GM19372 (cell line): ENCODE results near the gene MCTP2.
A peak's percentile ranks its signal among the peaks of the same experiment; 100 is the strongest.

ENCODE experiments used
- ATAC-seq: cut with Tn5 transposase; IDR thresholded peaks from one replicate; pipeline ENCODE4 v1.9.1; 2021; ENCODE audit warnings: mild to moderate bottlenecking, low read depth, moderate library complexity; ENCODE audit not compliant: unreplicated experiment

MCTP2 gene

DNA sequence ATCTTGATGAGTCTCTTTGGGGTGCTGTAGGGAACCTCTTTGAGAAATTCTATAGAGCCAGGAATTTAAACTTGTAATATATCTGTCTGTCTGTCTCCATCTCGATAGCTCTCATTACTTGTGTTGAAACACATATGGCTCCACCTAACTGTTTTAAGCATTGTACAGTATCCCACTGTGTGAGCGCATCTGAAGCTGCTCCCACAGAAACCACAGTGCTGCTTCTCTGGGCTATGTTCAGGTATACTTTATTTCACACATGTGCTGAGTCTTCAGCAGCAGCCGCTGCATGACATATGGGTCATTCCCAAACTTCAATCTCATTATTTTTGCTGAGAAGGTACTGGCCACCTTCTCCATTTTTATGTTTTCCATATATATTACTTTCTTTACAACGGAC, 63.9 kb downstream of the MCTP2 start:
- ATAC-seq: no peak

DNA sequence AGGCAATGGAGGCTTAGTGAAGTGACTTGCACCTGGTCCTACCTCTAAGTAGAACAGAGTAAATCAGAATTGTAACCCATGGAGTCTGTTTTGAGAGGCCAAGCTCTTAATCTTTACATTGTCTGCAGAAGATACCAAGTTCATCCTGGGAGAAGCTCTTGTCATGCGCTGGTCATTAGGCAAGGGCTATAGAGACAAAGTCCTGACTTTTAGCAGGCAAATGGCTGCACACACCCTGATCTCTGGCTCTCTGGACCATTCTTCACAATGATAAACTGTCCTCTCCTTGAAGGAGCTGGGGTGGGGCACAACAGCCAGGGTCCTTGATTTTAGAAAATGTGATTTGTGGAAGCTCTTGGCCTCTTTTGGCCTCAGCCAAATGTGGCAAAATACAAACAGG, 65.4 kb downstream of the MCTP2 start:
- ATAC-seq: no peak

DNA sequence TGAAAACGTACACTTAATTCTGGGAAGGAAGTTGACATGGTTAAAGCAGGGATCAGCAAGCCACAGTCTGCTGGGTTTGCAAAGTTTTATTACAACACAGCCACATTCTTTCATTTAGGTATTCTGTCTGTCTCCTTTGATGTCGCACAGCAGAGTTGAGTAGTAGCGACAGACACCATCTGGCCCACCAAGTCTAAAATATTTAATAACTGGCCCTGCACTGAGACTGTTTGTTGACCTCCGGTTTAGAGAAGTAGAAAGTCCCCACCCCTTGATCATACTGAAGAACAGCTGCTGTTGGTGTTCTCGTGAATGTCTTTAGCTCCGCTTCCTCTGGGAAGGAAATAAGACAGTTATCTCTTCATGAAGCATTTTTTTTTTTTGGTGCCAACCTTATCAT, 66.2 kb downstream of the MCTP2 start:
- peak; percentile 83 for ATAC-seq

DNA sequence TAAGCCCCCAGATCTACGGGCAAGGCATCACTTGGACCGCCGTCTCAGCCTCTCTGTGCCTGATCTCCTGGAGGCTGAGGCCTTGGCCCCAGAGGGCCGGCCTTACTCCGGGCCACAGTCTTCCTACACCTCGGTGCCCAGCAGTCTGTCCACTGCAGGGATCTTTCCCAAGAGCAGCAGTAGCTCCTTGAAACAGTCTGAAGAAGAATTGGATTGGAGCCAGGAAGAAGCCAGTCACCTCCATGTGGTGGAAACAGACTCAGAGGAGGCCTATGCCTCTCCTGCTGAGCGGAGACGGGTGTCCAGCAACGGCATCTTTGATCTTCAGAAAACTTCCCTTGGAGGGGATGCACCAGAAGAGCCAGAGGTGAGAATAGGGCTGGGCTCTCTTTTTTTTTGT, 67.0 kb downstream of the MCTP2 start:
- ATAC-seq: no peak

DNA sequence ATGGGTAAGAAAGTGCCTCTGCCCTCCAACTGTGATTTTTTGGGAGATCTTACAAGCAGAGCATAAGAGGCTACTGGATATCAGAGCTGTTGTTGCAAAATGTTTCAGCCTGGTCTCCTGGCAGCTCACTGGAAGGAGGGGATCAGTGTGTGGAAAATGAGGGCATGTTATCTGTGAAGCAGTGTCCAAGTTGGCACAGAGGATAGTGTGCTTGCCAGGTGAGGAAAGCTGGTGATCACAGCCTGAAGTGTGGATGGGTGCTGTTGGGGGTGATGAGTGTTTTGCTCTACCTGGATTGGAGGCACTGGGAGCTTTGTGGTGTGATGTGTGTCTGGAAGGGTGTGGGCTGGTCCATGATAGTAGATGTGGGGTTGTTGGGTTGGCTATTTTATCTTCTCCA, 69.3 kb downstream of the MCTP2 start:
- ATAC-seq: no peak

DNA sequence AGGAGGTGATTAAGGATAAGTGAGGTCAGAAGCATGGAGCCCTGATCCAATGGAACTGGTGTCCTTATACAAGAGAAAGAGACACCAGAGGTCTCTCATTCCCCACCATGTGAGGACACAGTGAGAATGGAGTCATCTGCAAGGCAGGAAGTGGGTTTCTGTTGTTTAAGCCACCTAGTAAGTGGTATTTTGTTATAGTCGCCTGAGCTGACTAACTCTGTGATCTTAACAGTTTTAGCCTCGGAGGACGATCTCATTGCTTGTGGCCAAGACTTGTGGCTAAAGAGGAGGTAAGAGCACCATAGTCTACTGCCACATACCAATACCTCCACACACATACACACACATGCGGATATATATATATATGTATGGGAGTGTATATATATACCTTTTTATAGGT, 73.8 kb downstream of the MCTP2 start:
- peak; percentile 37 for ATAC-seq

DNA sequence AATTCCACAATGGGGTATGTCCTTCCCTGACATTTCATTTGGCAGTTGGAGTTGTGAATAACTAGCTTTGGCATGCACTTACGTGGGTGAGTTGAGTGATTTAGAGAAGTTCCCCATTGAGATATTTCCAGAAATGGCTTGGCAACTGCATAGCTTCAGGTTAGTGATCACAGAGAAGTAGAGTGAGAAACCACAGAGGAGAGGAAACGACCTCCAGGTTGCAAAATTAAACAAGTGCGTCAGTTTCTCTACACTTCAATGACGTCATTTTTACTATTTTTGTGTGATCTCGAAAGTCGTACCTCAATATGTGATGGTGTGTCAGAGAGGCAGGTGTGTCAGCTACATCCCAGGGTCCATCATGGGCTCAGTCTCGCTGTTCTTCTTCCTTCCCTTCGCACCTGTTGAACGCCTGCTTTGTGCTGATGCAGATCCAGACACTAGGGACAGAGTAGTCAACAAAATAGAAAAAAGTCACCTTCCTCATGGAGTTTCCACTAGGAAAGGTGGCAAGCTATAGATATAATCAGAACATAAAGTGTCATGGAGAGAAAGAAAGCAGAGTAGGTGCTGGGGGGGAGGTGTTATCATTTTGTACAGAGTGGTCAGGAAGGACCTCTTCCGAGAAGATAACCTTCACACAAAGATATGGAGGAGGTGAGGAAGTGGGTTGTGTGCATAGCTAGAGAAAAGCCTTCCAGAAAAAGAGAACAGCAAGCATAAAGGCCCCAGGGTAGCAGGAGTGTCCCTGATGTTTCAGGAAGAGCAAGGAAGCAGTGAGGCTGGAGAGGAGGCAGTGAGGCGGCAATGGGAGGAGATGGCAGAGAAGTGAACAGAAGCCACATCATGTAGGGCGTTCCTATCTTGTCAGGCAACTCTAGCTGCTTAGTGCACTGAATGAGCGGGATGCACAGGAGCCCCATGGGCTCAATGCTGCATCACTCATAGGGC, 75.6 kb downstream of the MCTP2 start:
- peak; percentile 80 for ATAC-seq

DNA sequence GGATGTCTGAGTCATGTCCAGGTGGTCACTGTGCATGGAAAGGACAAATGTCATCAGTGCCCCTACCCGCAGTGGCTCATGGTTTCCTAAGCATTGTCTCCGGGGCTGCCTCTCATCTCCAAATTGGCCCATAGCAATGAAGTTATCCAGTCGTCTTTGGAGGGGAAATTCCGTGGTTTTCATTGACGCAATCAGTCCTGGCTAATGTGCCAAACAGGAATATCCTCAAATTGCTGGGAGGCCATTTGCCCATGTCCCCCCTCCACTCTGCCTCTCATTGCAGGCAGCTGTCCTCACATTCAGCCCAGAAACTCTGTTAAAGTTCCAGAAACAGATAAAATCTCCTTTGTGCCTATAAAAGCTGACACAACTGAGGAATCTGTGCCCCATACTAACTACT, 81.6 kb downstream of the MCTP2 start:
- ATAC-seq: no peak

DNA sequence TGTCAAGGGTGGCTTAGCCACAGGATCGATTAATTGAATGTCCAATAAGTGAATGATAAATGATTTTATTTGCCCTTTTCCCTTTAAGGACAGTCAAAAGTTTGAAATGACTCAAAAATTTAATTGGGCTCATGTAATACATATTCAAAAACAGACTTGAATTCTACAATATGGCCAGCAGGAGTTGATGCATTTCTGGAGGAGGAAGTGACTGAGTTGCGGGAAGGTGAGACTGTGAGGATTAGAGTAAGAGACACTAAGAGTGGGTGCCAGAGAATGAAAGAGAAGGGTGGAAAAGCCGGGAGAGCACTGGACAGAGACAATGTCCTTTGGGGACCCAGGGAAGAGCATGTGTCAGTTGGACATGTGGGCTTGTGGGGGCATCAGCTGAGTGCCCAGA, 83.3 kb downstream of the MCTP2 start:
- ATAC-seq: no peak

DNA sequence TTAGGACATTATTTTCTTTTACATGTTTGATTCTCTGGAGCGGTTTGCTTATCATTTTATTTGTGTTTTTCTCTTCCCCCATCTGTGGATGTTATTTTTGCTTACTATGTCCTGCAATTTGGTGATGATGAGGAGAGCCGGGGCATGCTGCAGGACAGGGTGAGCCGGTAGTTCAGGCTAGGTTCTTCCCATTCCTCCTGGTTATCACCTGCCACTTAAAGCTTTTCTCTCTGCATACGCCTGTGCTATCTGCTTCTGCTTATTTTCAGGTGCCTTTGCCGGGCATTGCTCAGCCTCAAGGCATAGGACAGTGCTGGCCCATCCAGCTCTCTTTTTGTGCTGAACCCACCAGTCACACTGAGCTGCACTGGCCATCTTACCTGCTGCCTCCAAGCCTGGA, 85.8 kb downstream of the MCTP2 start:
- ATAC-seq: no peak

DNA sequence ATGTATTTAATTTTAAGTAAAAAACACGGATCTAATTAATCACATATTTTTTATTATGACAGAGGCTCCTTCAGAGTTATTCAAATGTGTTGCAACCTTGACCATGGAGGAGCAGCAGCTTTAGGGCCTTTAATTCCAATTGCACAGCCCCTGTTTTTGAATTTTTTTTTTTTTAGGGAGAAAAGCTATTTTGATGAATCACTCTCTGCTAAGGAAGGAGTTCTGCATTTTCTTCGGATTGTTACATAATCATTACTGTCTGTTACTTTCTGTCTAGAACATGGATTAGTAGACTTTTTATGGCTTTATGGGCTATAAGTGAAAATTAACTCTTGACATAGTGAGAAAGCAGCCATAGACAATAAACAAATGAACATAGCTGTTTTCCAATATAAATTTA, 90.8 kb downstream of the MCTP2 start:
- no peak for ATAC-seq

DNA sequence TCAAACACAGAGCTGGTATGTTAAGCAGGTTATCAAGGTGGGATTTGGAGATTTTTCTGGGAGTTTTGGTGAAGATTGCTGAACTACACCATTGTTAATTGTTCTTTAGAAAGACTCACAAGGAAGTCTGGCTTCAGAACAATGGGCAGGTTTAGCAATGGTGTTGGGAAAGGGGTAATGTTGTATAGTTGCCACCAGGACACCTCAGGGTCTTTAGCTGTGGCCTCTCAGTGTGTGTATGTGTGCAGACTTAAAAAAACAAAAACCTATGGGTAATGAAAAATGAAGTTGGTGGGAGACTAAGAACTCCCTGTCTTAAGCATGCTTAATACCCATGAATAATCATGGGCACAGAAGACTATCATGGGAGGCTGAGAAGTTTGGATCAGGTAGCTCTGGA, 91.7 kb downstream of the MCTP2 start:
- ATAC-seq: no peak

DNA sequence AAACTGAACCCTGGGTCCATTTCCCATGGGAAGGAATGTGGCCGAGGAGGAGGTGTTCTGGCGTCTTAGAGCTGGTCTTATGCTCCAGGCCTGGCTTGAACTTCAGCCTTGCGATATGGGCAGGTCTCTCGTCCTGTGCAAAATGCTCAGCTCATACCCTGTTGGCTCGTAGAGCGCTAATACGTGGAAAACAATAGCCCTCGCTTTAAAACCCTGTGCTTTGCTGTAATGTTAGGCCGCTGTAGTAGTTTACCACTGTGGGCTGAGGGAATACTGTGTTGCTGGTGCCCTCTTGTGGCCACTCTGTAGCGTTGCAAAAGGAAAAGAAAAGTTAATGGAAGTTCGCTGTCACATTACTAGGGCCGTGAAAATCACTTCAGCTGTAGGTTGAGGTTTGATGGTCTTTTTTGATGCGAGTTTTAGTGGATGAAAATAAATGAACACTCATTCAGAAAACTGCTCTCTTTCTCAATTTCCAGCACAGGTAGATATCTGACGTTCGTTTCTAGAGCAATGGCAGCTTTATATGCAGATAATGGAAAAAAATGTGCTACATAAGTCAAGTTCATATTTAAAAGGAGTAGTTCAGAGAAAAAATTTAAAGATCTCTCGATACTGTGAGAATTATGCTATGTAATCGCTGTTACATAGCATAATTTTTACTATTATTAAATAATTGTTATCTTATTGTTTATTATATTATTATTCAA, 92.9 kb downstream of the MCTP2 start:
- ATAC-seq: peak; percentile 82

DNA sequence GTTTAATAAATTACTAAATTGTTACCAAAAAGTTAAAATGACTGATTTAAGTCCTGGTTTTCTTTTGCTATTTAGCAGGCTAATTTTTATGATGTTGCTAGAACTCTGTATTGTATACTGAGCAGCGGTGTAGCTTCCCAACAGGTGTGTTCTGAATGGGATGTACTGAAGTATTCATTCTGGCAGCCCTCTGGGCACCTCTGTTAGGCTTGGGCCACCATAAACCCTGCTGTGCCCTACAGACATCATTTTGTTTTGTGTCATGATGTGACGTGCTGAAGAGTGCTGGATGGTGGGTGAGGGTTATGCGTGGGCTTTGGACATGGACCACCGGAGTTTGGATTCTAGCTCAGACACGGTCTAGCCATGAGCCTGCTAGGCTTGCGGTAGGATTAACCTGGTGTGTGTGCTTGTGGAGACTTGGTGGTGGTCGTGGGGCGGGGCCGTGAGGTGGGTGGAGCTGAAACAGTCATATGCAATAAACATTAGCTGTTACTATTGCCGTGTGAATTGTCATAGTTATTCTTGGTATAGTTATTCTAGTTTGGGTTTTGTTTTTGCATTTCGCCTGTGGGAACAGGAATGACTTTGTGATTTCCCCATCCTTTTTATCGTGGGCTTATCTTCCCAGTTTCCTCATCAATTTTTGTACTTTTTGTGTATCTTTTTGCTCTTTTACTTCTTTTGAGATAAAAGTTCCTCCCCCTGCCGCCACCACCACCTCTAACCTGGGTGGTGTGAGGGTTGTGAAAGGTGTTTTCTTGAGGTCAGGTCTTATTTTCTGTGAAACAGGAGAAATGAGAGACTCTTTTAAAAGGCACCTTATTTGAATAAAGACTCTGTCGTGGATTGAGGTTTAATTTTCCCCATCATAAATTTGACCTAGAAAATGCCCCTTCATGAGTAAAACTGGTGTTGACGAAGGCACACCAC, 93.7 kb downstream of the MCTP2 start:
- no peak for ATAC-seq

DNA sequence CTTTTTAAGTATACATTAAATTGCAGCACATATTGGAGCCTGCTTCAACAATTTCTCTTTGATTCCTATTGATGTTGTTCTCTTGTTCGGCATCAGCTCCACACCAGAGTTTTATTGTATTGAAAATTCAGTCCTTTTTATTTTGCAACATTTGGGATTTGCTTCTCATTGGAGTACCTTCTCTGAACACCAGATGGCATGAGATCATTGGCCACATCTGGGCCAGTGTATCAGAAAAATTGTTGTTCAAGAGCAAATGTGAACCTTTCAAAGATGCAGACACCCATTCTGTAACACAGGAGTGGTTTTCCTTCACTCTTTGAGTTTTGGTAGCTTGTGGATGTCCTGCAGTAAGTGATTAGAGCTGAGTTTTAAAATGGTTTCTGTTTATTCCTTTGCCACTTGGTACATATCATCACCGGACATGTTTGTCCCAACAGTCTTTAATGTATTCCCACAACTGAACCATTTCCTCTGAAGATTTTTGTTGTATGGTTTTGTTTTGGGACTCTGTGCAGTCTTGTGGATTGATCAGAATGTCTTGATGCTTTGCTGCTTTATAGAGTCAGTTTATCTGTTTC, 96.1 kb downstream of the MCTP2 start:
- ATAC-seq: no peak

DNA sequence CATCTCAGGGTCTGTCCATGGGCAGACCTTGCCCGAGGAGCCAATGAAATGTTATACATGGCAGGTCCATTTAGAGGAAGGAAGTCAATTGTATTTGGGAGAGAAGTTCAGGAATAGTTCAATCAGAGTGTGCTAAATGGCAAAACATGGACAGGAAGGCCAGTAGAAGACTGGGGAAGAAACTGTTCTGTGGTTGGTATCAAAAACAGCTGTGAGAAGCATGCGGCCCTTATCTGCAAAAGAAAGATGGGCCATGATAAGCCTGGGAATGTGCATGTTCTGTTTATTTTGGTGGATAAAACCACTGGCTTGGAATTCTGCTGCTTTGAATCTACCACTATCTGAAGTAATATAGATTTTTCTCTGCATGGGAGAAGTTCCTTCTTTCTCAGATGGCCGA, 100.4 kb downstream of the MCTP2 start:
- no peak for ATAC-seq

DNA sequence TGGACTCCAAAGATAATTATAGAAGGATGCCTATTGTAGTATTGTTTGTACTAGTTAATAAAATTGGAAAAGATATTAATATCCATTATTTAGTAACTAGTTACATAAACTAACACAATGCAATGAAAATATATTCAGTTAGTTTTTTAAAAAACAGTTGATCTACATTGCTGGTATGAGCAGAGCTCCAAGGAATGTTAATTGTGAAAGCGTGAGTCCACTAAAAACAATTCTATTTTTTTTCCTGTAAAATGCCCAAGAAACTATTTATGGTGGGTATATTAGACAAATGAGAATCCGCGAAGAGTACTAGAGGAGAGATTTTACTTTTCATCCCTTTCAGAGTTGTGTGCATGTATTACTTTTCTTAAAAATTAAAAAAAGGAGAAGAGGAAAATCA, 104.3 kb downstream of the MCTP2 start:
- ATAC-seq: no peak

DNA sequence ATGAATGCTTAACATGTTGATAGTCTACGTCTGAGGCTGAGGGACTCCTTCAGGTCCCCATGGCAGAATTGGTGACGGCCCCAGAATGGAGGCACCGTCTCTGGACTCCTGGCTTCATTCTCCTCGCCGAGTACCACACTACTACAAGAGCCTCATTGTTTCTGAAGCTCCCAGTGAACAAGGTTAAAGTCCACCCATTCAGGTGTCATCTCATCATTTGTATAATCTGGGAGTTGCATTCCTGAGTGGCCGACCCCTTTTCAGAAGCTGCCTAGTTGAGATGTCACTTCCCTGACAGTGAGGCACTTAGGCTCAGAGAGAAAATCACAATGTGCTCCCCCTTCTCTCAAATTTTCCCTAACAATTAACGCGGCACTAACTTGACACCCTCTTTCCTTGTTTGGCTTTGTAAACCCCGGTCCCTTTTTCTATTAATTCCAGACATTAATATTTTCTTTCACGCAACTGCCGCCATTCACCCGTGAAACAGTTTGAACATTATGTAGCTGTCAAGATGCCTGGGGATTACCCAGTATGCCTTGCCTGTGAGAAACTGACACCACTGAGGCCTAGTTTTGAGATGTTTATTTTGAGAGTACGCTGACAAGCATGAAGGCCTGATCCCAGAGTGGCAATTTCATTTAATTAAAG, 105.6 kb downstream of the MCTP2 start:
- no peak for ATAC-seq

DNA sequence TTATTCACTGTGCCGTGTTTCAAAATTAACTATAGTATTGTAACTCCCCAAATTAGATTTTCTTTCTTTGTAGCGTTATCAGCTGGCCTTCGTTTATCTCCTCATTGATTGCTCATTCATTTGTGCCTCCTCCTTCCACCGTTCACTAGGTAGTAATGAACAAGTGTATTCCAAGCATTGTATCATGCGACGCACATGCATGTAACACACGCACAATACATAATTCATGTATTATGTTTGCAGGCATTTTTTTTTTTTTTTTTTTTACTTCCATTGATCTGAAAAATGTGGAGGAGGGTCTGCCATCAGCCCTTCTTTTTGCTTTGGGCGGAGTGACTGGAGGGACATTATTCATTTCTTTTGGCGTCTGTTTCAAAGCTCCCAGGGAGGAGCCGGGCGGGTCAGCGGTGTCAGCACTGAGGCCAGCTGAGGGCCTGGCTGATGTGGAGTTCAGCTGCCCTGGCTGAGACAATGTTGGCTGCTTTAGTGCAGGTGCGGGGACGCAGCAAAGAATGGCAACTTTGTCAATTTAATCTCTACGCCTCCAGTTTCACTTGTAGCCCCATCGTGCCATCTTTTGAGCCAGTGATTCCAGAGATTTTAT, 107.0 kb downstream of the MCTP2 start:
- no peak for ATAC-seq

DNA sequence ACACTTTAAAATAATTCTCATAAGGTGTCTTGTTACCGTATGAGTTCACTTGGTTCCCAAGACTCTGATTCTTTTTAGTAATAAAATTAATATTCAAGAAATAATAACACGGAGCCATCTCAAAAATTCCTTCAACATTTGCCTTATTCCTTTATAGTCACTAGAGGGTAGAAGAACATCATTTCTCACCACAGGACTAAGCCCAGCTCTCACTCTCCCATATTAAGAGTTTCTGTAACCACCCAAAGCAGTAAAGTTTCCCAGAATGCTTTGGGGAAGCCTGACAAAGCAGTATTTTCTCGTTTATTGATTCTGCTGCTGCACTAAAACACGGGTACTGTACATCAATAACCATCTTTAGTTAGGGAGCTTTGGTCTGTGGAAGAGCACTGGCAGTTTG, 114.9 kb downstream of the MCTP2 start:
- no peak for ATAC-seq
